ENCODE data around the gene PLEKHA5.

DNA sequence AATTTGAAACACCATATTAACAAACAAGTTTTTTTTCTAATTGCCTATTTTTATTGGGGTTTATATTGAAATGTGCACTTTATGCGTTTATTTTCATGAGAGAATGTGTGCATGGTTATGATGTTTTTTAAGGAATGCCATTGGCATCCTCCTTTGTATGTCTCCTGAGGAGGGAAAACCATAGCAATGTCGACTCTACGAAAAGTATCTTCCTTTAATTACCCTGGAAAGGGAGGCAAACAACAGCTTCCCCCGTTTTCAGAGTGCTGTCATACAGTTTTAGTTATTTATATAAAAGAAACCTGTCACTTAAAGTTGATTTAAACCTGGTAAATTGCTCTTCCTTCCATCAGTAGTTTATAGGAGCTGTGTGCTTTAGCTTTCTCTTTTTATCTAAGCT lies 117.4 kb downstream of the PLEKHA5 start:
- TF ChIP-seq, protein P1, sequence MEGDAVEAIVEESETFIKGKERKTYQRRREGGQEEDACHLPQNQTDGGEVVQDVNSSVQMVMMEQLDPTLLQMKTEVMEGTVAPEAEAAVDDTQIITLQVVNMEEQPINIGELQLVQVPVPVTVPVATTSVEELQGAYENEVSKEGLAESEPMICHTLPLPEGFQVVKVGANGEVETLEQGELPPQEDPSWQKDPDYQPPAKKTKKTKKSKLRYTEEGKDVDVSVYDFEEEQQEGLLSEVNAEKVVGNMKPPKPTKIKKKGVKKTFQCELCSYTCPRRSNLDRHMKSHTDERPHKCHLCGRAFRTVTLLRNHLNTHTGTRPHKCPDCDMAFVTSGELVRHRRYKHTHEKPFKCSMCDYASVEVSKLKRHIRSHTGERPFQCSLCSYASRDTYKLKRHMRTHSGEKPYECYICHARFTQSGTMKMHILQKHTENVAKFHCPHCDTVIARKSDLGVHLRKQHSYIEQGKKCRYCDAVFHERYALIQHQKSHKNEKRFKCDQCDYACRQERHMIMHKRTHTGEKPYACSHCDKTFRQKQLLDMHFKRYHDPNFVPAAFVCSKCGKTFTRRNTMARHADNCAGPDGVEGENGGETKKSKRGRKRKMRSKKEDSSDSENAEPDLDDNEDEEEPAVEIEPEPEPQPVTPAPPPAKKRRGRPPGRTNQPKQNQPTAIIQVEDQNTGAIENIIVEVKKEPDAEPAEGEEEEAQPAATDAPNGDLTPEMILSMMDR (IDR thresholded peaks at IDR 0.05) = no peak
- TF ChIP-seq EP300 (IDR thresholded peaks at IDR 0.05) (no peak), POLR2A (IDR thresholded peaks at IDR 0.05) (no peak), POLR2AphosphoS5 (IDR thresholded peaks at IDR 0.05) (no peak)
